Hepatocyte (in vitro differentiated cells): ENCODE results near the gene LUC7L2.

Source experiments
- EZH2phosphoT487 ChIP-seq: fragments of 200-600 bp; sonication (generic); IDR thresholded peaks from one replicate; pipeline ENCODE4 v1.6.1; 2018; ENCODE audit warnings: antibody characterized with exemption, mild to moderate bottlenecking, low read depth, moderate library complexity; ENCODE audit not compliant: unreplicated experiment, severe bottlenecking
- TF ChIP-seq, protein P1 (sequence below): fragments of 200-600 bp; sonication (generic); IDR thresholded peaks from 2 replicates; pipeline ENCODE4 v1.5.1; 2016; ENCODE audit warnings: antibody characterized with exemption, mild to moderate bottlenecking; ENCODE audit not compliant: poor library complexity

DNA sequence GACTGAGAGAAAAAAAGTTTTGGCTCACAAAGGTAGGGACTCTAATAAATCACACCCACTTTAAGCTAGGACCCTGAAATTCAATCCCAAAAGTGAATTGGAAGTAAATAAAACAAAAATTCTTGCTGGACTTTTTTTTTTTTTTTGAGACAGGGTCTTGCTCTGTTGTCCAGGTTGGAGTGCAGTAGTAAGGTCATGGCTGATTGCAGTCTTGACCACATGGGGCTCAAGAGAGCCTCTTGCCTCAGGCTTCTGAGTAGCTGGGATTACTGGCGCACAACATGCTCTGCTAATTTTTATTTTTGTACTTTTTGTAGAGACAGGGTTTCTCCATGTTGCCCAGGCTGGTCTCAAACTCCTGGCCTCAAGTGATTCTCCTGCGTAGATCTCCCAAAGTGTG lies 5.0 kb upstream of the LUC7L2 start:
- TF ChIP-seq, protein P1, sequence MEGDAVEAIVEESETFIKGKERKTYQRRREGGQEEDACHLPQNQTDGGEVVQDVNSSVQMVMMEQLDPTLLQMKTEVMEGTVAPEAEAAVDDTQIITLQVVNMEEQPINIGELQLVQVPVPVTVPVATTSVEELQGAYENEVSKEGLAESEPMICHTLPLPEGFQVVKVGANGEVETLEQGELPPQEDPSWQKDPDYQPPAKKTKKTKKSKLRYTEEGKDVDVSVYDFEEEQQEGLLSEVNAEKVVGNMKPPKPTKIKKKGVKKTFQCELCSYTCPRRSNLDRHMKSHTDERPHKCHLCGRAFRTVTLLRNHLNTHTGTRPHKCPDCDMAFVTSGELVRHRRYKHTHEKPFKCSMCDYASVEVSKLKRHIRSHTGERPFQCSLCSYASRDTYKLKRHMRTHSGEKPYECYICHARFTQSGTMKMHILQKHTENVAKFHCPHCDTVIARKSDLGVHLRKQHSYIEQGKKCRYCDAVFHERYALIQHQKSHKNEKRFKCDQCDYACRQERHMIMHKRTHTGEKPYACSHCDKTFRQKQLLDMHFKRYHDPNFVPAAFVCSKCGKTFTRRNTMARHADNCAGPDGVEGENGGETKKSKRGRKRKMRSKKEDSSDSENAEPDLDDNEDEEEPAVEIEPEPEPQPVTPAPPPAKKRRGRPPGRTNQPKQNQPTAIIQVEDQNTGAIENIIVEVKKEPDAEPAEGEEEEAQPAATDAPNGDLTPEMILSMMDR, result no peak
- no peak for TF ChIP-seq EZH2phosphoT487
